ENCODE measurements around the gene LRRC8C. TPM values are rescaled to one million over a fixed set of nuclear protein-coding genes. Genes with fewer than 3 reads are reported as not detected.

Gene LRRC8C
- total RNA-seq (2013; cell fraction: nucleolus; rRNA removed) = 43.9 and 45.4 TPM in 2 replicates
- total RNA-seq (2014; rRNA removed) (11.7 and 12.9 TPM in 2 replicates), total RNA-seq (2014; rRNA removed; fragmentation: Illumina TruSeq; extraction: Trizol) (10.0 and 10.5 TPM in 2 replicates), total RNA-seq (2021) (10.6 and 11.4 TPM in 2 replicates), polyA plus RNA-seq (2011; rRNA removed) (16.3 and 21.7 TPM in 2 replicates), polyA plus RNA-seq (2014; fragmentation: Illumina TruSeq; extraction: Trizol) (13.7 and 16.6 TPM in 2 replicates), polyA plus RNA-seq (2014; fragmentation: Nextera tagmentation; extraction: Ambion mirVana) (1 to 10 TPM; 2.3 to 3.1 TPM), polyA plus RNA-seq (2014; rRNA removed) (6.3 and 7.9 TPM in 2 replicates), polyA plus RNA-seq (2016; fragmentation: Nextera tagmentation; extraction: Ambion mirVana) (10 to 100 TPM; 10.9 to 11.3 TPM), polyA minus RNA-seq (2011; rRNA and poly(A)+ RNA removed) (19.3 and 22.0 TPM in 2 replicates), Bru-seq, nascent RNA (percentile 78 among the genes with signal in this experiment), BruChase-seq, experiment 1, labeled RNA remaining after a 6-hour chase (percentile 87 among the genes with signal in this experiment), BruChase-seq, experiment 2, labeled RNA remaining after a 2-hour chase (percentile 98 among the genes with signal in this experiment)
- 1.8 TPM for polyA plus RNA-seq (2011; ENCODE audit: low read depth)
- polyA plus RNA-seq (2011; cell fraction: cytosol; rRNA removed) = 8.5 and 9.4 TPM in 2 replicates
- 7.8 and 7.9 TPM in 2 replicates for polyA plus RNA-seq (2011; cell fraction: nucleus; rRNA removed)
- 2.2 and 2.6 TPM in 2 replicates for polyA plus RNA-seq (2012)
- 7.1 and 8.2 TPM in 2 replicates for polyA minus RNA-seq (2011; cell fraction: cytosol; rRNA and poly(A)+ RNA removed)
- 7.3 and 12.1 TPM in 2 replicates for polyA minus RNA-seq (2011; cell fraction: nucleus; rRNA and poly(A)+ RNA removed)
- long read RNA-seq, experiment 1, full-length matches to known transcripts = 9 of 11 reads
- long read RNA-seq, experiment 1, partial matches to known transcripts = 1 of 11 reads
- long read RNA-seq, experiment 1, other reads (novel, unspliced or antisense) = 1 of 11 reads
- long read RNA-seq, experiment 2, full-length matches to known transcripts = 11 of 22 reads
- long read RNA-seq, experiment 2, partial matches to known transcripts = 7 of 22 reads
- long read RNA-seq, experiment 2, other reads (novel, unspliced or antisense) = 4 of 22 reads

DNA sequence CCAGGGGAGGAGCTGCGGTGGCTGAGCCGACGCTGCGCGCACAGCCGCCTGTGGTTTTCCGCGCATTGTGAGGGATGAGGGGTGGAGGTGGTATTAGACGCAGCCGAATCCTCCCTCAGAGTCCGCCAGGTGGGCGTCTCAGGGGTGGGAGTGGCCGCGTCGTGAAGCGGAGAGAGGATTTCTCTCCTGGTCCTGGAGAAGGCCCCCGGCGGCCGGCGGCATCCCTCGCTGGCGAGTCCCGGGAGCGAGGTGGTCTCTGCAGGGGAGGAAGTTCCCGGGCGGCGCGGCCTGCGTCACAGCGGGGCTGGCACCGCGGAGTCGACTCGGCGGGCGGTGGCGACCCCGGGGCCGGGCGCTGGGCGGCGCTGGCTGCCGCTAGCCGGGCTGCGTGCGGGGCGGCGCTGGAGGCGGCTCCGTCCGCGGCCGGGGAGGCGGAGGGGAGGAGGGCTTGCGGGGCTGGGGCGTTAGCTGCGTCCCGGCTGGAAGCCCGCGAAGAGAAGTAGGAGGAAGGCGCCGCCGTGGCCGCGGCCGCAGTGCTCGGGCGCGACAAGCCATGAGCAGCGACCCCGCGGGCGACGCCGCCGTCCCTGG, at the start of gene LRRC8C:
TSS of gene LRRC8C (plus strand) at position 464 of the 591 bp plus-strand sequence. CDS start 53,354 bp downstream, outside the sequence.
- H3K79me2 ChIP-seq (ENCODE audit: control insufficient read depth, insufficient read depth, low read length) = peaks cover 38% of the 10 kb centered on the region
- ChIA-PET SMC1A (ENCODE audit: uncharacterized antibody, unreplicated experiment) (interaction anchor here (0.7 to 20.4 kb wide), 10 partner anchors 10 to 148 kb away, joined by 3 to 391 read pairs (median 22); no protein-coding TSS in a partner anchor), CTCF (interaction anchor here (0.6 to 19.0 kb wide), 14 partner anchors 9 to 149 kb away, joined by 3 to 369 read pairs (median 5); no protein-coding TSS in a partner anchor), RAD21 (ENCODE audit: unreplicated experiment) (interaction anchor here (0.7 to 12.5 kb wide), 13 partner anchors 16 to 649 kb away, joined by 3 to 302 read pairs (median 5); no protein-coding TSS in a partner anchor), POLR2A (interaction anchor here (1.2 to 4.0 kb wide), 4 partner anchors 15 to 153 kb away, joined by 3 to 13 read pairs (median 6); no protein-coding TSS in a partner anchor)
- H3K9me3 ChIP-seq (replicated peaks; ENCODE audit: control insufficient read depth, insufficient read depth, low read length) = no peaks in the 10 kb centered on the region
- ATAC-seq (peak; percentile 85), DNase-seq (ENCODE audit: low read depth, low spot score) (no peak), FAIRE-seq (no peak)
- H3K4me3 ChIP-seq = peak within 1 kb of the TSS; percentile 88
- H3K36me3 ChIP-seq (ENCODE audit: control insufficient read depth in 2 of 2, insufficient read depth in 2 of 2, low read length in 1 of 2) = no peaks in the 10 kb centered on the region
- H3K27me3 ChIP-seq (replicated peaks in 1 of 2; ENCODE audit: control insufficient read depth in 2 of 2, insufficient read depth in 2 of 2, low read length in 1 of 2) = no peaks in the 10 kb centered on the region; a peak in 1 of 4 replicates
- under 1% methylated on average over 40 of the region's 76 CpGs for WGBS (ENCODE audit: insufficient coverage, insufficient replicate concordance, low lambda C conversion rate, missing lambda C conversion rate)
- intact Hi-C loops (cut with micrococcal nuclease; ENCODE audit: unreplicated experiment) = loop anchor here (1.0 to 10.0 kb wide), 3 partner anchors 40 to 362 kb away; partner anchors contain the start of gene ZNF326
- H3K27ac ChIP-seq (ENCODE audit: control insufficient read depth, insufficient read depth) = peak within 1 kb of the TSS; percentile 76
- peak within 1 kb of the TSS; percentile 91 for H2AFZ ChIP-seq (ENCODE audit: control insufficient read depth, low read depth, low read length)
- peak within 1 kb of the TSS; percentile 97 for H3K4me2 ChIP-seq (ENCODE audit: control insufficient read depth, insufficient read depth)
- peak within 1 kb of the TSS; percentile 81 for H3K9ac ChIP-seq (ENCODE audit: control insufficient read depth, insufficient read depth, low read length)
- no TSS peak for BruUV-seq (replicated peaks)
- in situ Hi-C loops (cut with MboI) = loop anchor here (25.0 kb wide), 1 partner anchor 355 kb away; the partner anchor contains the start of gene ZNF326
- no peaks in the 10 kb centered on the region for H4K20me1 ChIP-seq (ENCODE audit: control insufficient read depth, insufficient read depth)
- H3K4me1 ChIP-seq (ENCODE audit: control insufficient read depth, insufficient read depth, low read length) = peaks cover 12% of the 10 kb centered on the region
- TF ChIP-seq RCOR1 (conservative IDR thresholded peaks at IDR 0.05; ENCODE audit: low read depth, low read length) (0 out of 2 replicates have a peak, but pooled peaks have one; percentile 35), POLR2AphosphoS2 (IDR thresholded peaks at IDR 0.05; ENCODE audit: low read depth, low read length) (no peak), RFX5 (IDR thresholded peaks at IDR 0.05; ENCODE audit: low read depth, low read length) (no peak), YY1 (IDR thresholded peaks at IDR 0.05; ENCODE audit: low read depth, low read length) (peak; percentile 60), POU2F2 (IDR thresholded peaks at IDR 0.05; ENCODE audit: borderline replicate concordance, low read depth, low read length) (peak; percentile 39; the same call in 2 of the 3 replicates), NFXL1 (IDR thresholded peaks at IDR 0.05; ENCODE audit: borderline replicate concordance) (no peak), HCFC1 (IDR thresholded peaks at IDR 0.05; ENCODE audit: low read length) (no peak), ETV6 (conservative IDR thresholded peaks at IDR 0.05 in 1 of 2, IDR thresholded peaks at IDR 0.05 in 1 of 2; ENCODE audit: borderline replicate concordance in 1 of 2, low read depth in 1 of 2) (0 out of 4 replicates have a peak, but pooled peaks of 1 of the 2 experiments have one; percentile 39), HDAC6 (IDR thresholded peaks at IDR 0.05; ENCODE audit: unreplicated experiment) (no peak), ZNF207 (IDR thresholded peaks at IDR 0.05; ENCODE audit: borderline replicate concordance) (no peak), ZNF687 (IDR thresholded peaks at IDR 0.05) (no peak), CEBPB (IDR thresholded peaks at IDR 0.05; ENCODE audit: borderline replicate concordance in 1 of 2, low read depth in 2 of 2, low read length in 2 of 2) (no peak)
- TF ChIP-seq, protein P1, sequence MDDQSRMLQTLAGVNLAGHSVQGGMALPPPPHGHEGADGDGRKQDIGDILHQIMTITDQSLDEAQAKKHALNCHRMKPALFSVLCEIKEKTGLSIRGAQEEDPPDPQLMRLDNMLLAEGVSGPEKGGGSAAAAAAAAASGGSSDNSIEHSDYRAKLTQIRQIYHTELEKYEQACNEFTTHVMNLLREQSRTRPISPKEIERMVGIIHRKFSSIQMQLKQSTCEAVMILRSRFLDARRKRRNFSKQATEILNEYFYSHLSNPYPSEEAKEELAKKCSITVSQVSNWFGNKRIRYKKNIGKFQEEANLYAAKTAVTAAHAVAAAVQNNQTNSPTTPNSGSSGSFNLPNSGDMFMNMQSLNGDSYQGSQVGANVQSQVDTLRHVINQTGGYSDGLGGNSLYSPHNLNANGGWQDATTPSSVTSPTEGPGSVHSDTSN (IDR thresholded peaks at IDR 0.05; ENCODE audit: insufficient replicate concordance, low read depth, low read length) = no peak
